HEK293 (cell line): ENCODE results near the gene NUP43.

Experiments
- CTCF ChIA-PET: fragments of 350-600 bp; formaldehyde crosslinking; extraction: SDS; loops from one replicate; lab custom pipeline; 2021; ENCODE audit warnings: antibody characterized with exemption; lab: Yijun Ruan, JAX
- POLR2A ChIA-PET: fragments of 300-600 bp; formaldehyde crosslinking; extraction: SDS; loops from one replicate; lab custom pipeline; 2020; ENCODE audit warnings: antibody characterized with exemption, inconsistent platforms; lab: Yijun Ruan, JAX
- H3K27ac ChIP-seq: fragments of 200-500 bp; sonication (Bioruptor generic); 2 replicates; pipeline ENCODE4 v1.5.1; 2014; ENCODE audit warnings: low read depth, low read length, control low read depth, inconsistent platforms; ENCODE audit errors: extremely low read depth
- H3K36me3 ChIP-seq, 2 experiments: fragments of 200-500 bp in 1 of 2; sonication (Bioruptor generic) in 1 of 2; 1 replicate in 1 of 2; 2 replicates in 1 of 2; pipeline ENCODE4 v1.5.1; 2014 to 2017; ENCODE audit warnings: inconsistent platforms in 2 of 2, low read length in 2 of 2; ENCODE audit not compliant: control insufficient read depth in 2 of 2, insufficient read depth in 1 of 2
- H3K4me1 ChIP-seq: fragments of 200-500 bp; sonication (Bioruptor generic); 2 replicates; pipeline ENCODE4 v1.5.1; 2014; ENCODE audit warnings: mild to moderate bottlenecking, low read length, inconsistent platforms; ENCODE audit not compliant: control insufficient read depth, insufficient read depth
- H3K4me3 ChIP-seq: 2 replicates; pipeline ENCODE4 v1.5.1; 2011; ENCODE audit warnings: low read depth, mild to moderate bottlenecking, control low read depth, low read length, moderate library complexity
- H3K9me3 ChIP-seq: fragments of 200-500 bp; sonication (Bioruptor generic); 2 replicates; pipeline ENCODE4 v1.5.1; 2014; ENCODE audit warnings: low read depth, low read length, inconsistent platforms; ENCODE audit not compliant: control insufficient read depth, insufficient read depth
- GFI1B ChIP-seq: fragments of 450-650 bp; formaldehyde crosslinking; IDR thresholded peaks from 2 replicates; pipeline ENCODE4 v1.5.1; 2016; ENCODE audit warnings: missing biosample characterization, missing genetic modification characterization
- GLIS2 ChIP-seq: fragments of 450-650 bp; formaldehyde crosslinking; IDR thresholded peaks from 2 replicates; pipeline ENCODE4 v1.5.1; 2016; ENCODE audit warnings: missing biosample characterization, missing genetic modification characterization
- HOXD13 ChIP-seq: sonication (generic); formaldehyde crosslinking; IDR thresholded peaks from 2 replicates; pipeline ENCODE4 v1.8.0; 2022; ENCODE audit warnings: missing genetic modification reagents, borderline replicate concordance
- KLF9 ChIP-seq: fragments of 450-650 bp; formaldehyde crosslinking; IDR thresholded peaks from 2 replicates; pipeline ENCODE4 v1.5.1; 2016; ENCODE audit warnings: missing biosample characterization, missing genetic modification characterization, low read depth
- PRDM6 ChIP-seq: fragments of 450-650 bp; formaldehyde crosslinking; IDR thresholded peaks from 2 replicates; pipeline ENCODE4 v1.5.1; 2017; ENCODE audit warnings: missing biosample characterization, missing genetic modification characterization
- SCRT2 ChIP-seq: fragments of 450-650 bp; formaldehyde crosslinking; IDR thresholded peaks from 2 replicates; pipeline ENCODE4 v1.5.1; 2016; ENCODE audit warnings: missing biosample characterization, missing genetic modification characterization
- ZBTB17 ChIP-seq: fragments of 450-650 bp; formaldehyde crosslinking; IDR thresholded peaks from 2 replicates; pipeline ENCODE4 v1.5.1; 2016; ENCODE audit warnings: missing biosample characterization, missing genetic modification characterization
- ZEB2 ChIP-seq: fragments of 450-650 bp; formaldehyde crosslinking; IDR thresholded peaks from 2 replicates; pipeline ENCODE4 v1.5.1; 2016; ENCODE audit warnings: missing biosample characterization, missing genetic modification characterization
- ZFP3 ChIP-seq: fragments of 450-650 bp; formaldehyde crosslinking; IDR thresholded peaks from 2 replicates; pipeline ENCODE4 v1.5.1; 2016; ENCODE audit warnings: low read depth, missing biosample characterization, missing genetic modification characterization
- ZFP69B ChIP-seq: fragments of 450-650 bp; formaldehyde crosslinking; IDR thresholded peaks from 2 replicates; pipeline ENCODE4 v1.5.1; 2016; ENCODE audit warnings: missing biosample characterization, missing genetic modification characterization
- ZNF112 ChIP-seq: fragments of 450-650 bp; formaldehyde crosslinking; IDR thresholded peaks from 2 replicates; pipeline ENCODE4 v1.5.0; 2017; ENCODE audit warnings: missing biosample characterization, missing genetic modification characterization
- ZNF169 ChIP-seq: fragments of 450-650 bp; formaldehyde crosslinking; IDR thresholded peaks from 2 replicates; pipeline ENCODE4 v1.5.1; 2016; ENCODE audit warnings: missing biosample characterization, missing genetic modification characterization
- ZNF174 ChIP-seq: fragments of 450-650 bp; formaldehyde crosslinking; IDR thresholded peaks from 2 replicates; pipeline ENCODE4 v1.5.0; 2017; ENCODE audit warnings: missing biosample characterization, mild to moderate bottlenecking, missing genetic modification characterization
- ZNF2 ChIP-seq: fragments of 450-650 bp; formaldehyde crosslinking; IDR thresholded peaks from 2 replicates; pipeline ENCODE4 v1.5.1; 2016; ENCODE audit warnings: missing biosample characterization, missing genetic modification characterization
- ZNF23 ChIP-seq: fragments of 450-650 bp; formaldehyde crosslinking; IDR thresholded peaks from 2 replicates; pipeline ENCODE4 v1.5.1; 2016; ENCODE audit warnings: missing biosample characterization, missing genetic modification characterization, borderline replicate concordance
- ZNF292 ChIP-seq: fragments of 450-650 bp; formaldehyde crosslinking; IDR thresholded peaks from 2 replicates; pipeline ENCODE4 v1.5.1; 2016; ENCODE audit warnings: low read depth, missing biosample characterization, missing genetic modification characterization, borderline replicate concordance
- ZNF426 ChIP-seq: fragments of 450-650 bp; formaldehyde crosslinking; IDR thresholded peaks from 2 replicates; pipeline ENCODE4 v1.5.1; 2017; ENCODE audit warnings: missing biosample characterization, missing genetic modification characterization, mild to moderate bottlenecking, inconsistent platforms, moderate library complexity
- ZNF433 ChIP-seq: fragments of 450-650 bp; formaldehyde crosslinking; IDR thresholded peaks from 2 replicates; pipeline ENCODE4 v1.5.1; 2016; ENCODE audit warnings: missing biosample characterization, missing genetic modification characterization, low read depth
- ZNF514 ChIP-seq: fragments of 450-650 bp; formaldehyde crosslinking; IDR thresholded peaks from 2 replicates; pipeline ENCODE4 v1.5.1; 2016; ENCODE audit warnings: missing biosample characterization, missing genetic modification characterization
- ZNF529 ChIP-seq: fragments of 450-650 bp; formaldehyde crosslinking; IDR thresholded peaks from 2 replicates; pipeline ENCODE4 v1.5.1; 2017; ENCODE audit warnings: missing genetic modification characterization, missing biosample characterization; ENCODE audit not compliant: insufficient replicate concordance
- ZNF600 ChIP-seq: fragments of 450-650 bp; formaldehyde crosslinking; IDR thresholded peaks from 2 replicates; pipeline ENCODE4 v1.5.1; 2016; ENCODE audit warnings: missing biosample characterization, missing genetic modification characterization
- ZNF610 ChIP-seq: fragments of 450-650 bp; formaldehyde crosslinking; IDR thresholded peaks from 2 replicates; pipeline ENCODE4 v1.5.1; 2016; ENCODE audit warnings: missing biosample characterization, missing genetic modification characterization, borderline replicate concordance
- ZNF654 ChIP-seq: fragments of 450-650 bp; formaldehyde crosslinking; IDR thresholded peaks from 2 replicates; pipeline ENCODE4 v1.5.1; 2016; ENCODE audit warnings: low read depth, missing biosample characterization, missing genetic modification characterization
- ZNF777 ChIP-seq: fragments of 450-650 bp; formaldehyde crosslinking; IDR thresholded peaks from 2 replicates; pipeline ENCODE4 v1.5.1; 2017; ENCODE audit warnings: missing biosample characterization, missing genetic modification characterization, borderline replicate concordance
- ZNF791 ChIP-seq: fragments of 450-650 bp; formaldehyde crosslinking; IDR thresholded peaks from 2 replicates; pipeline ENCODE4 v1.5.1; 2016; ENCODE audit warnings: missing biosample characterization, missing genetic modification characterization
- ZNF837 ChIP-seq: fragments of 450-650 bp; formaldehyde crosslinking; IDR thresholded peaks from 2 replicates; pipeline ENCODE4 v1.5.1; 2016; ENCODE audit warnings: missing biosample characterization, missing genetic modification characterization
- ZSCAN16 ChIP-seq: fragments of 450-650 bp; formaldehyde crosslinking; IDR thresholded peaks from 2 replicates; pipeline ENCODE4 v1.5.1; 2016; ENCODE audit warnings: missing biosample characterization, missing genetic modification characterization
- TF ChIP-seq, protein P1 (sequence below): fragments of 450-650 bp; formaldehyde crosslinking; IDR thresholded peaks from 2 replicates; pipeline ENCODE4 v1.5.1; 2016; ENCODE audit warnings: missing biosample characterization, missing genetic modification characterization
- TF ChIP-seq, protein P2 (sequence below): sonication (generic); formaldehyde crosslinking; IDR thresholded peaks from 2 replicates; pipeline ENCODE4 v1.8.1; 2022; ENCODE audit warnings: mild to moderate bottlenecking, moderate library complexity, missing genetic modification reagents
- TF ChIP-seq, protein P3 (sequence below): fragments of 450-650 bp; formaldehyde crosslinking; IDR thresholded peaks from 2 replicates; pipeline ENCODE4 v1.5.1; 2016; ENCODE audit warnings: missing biosample characterization, missing genetic modification characterization

Gene NUP43

DNA sequence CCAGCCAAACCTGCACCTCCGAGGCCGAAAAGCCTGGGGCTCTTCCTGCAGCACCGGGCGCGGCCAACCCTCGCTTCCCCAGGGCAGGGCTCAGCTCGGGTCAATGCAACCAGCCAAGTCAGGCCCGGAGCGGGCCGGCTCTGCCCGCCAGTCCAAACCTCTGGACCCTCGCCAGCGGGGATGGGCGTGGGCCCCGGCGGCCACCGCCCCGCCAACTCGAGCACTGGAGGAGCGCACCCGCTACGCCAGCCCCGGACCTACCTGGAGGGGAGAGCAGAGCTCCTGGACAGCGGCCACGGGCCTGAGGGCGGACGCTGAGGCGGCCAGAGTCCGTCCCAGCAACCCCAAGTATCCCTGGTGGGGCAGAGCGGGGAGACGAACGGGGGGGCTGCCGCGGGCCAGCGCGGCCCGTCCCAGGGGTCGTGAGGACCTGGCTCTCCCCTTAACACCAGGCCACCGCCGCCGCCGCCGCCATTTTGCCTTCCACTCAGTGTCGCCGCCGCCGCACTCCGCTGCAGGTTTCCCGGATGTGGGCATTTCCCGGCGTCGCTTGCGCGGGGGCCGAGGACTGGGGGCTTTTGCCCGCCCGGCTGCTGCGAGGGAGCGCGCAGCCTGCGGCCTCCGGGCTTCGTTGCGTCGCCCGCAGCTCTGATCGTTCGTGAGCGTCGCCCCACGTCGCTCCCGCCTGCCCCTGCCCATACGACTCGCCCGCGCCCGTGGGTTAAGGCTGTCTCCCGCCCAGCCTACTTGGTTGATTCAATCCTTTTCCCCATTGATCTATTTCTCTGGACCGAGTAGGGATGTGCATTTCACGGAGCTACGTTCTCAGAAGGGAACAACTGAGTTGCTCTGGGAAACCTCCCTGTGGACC lies 28.5 kb downstream of the NUP43 start, which contains the start of gene LATS1:
LATS1 (minus strand) TSS at position 514 of the 871 bp plus-strand sequence. CDS start 15,975 bp downstream, outside the sequence.
- POLR2A ChIA-PET: interaction anchor here (0.5 to 2.8 kb wide), 24 partner anchors 8 to 1148 kb away, joined by 3 to 35 read pairs (median 4); partner anchors contain the start of genes GINM1, KATNA1, LRP11 and MTHFD1L
- peak within 1 kb of the TSS; percentile 92 for H3K27ac ChIP-seq
- H3K9me3 ChIP-seq: no peaks in the 10 kb centered on the region
- peaks cover 7 to 13% of the 10 kb centered on the region in 2 experiments; a peak in 2 of 3 replicates for H3K36me3 ChIP-seq
- H3K4me3 ChIP-seq: peak within 1 kb of the TSS; percentile 98
- H3K4me1 ChIP-seq: no peaks in the 10 kb centered on the region
- CTCF ChIA-PET: interaction anchor here (0.7 to 1.5 kb wide), 5 partner anchors 19 to 153 kb away, joined by 4 to 7 read pairs (median 4); partner anchors contain the start of gene NUP43
- no peak for TF ChIP-seq PRDM6
- TF ChIP-seq SCRT2: 0 out of 2 replicates have a peak, but pooled peaks have one; percentile 14
- no peak for TF ChIP-seq GFI1B
- peak; percentile 81 for TF ChIP-seq ZNF2 (tag by site-specific recombination)
- no peak for TF ChIP-seq ZNF654 (tag by site-specific recombination)
- TF ChIP-seq ZNF791: no peak
- TF ChIP-seq ZNF777 (tag by site-specific recombination): no peak
- TF ChIP-seq ZNF174 (tag by site-specific recombination): no peak
- TF ChIP-seq ZNF514 (tag by site-specific recombination): no peak
- TF ChIP-seq ZNF426 (tag by site-specific recombination): no peak
- no peak for TF ChIP-seq ZFP3 (tag by site-specific recombination)
- TF ChIP-seq ZNF112 (tag by site-specific recombination): no peak
- peak; percentile 50; the same call in 1 of the 2 replicates for TF ChIP-seq GLIS2 (tag by site-specific recombination)
- TF ChIP-seq ZNF600 (tag by site-specific recombination): peak; percentile 87
- TF ChIP-seq ZNF837 (tag by site-specific recombination): no peak
- peak; percentile 62; the same call in 1 of the 2 replicates for TF ChIP-seq HOXD13 (CRISPR knock-in tag)
- TF ChIP-seq ZNF23 (tag by site-specific recombination): no peak
- TF ChIP-seq ZNF610 (tag by site-specific recombination): peak; percentile 43
- no peak for TF ChIP-seq ZNF529
- TF ChIP-seq ZEB2 (tag by site-specific recombination): peak; percentile 89
- no peak for TF ChIP-seq ZNF169 (tag by site-specific recombination)
- TF ChIP-seq, protein P1, sequence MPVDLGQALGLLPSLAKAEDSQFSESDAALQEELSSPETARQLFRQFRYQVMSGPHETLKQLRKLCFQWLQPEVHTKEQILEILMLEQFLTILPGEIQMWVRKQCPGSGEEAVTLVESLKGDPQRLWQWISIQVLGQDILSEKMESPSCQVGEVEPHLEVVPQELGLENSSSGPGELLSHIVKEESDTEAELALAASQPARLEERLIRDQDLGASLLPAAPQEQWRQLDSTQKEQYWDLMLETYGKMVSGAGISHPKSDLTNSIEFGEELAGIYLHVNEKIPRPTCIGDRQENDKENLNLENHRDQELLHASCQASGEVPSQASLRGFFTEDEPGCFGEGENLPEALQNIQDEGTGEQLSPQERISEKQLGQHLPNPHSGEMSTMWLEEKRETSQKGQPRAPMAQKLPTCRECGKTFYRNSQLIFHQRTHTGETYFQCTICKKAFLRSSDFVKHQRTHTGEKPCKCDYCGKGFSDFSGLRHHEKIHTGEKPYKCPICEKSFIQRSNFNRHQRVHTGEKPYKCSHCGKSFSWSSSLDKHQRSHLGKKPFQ (tag by site-specific recombination): 0 out of 2 replicates have a peak, but pooled peaks have one; percentile 21
- TF ChIP-seq ZNF292 (tag by site-specific recombination): no peak
- TF ChIP-seq ZNF433 (tag by site-specific recombination): no peak
- peak; percentile 51; the same call in 1 of the 2 replicates for TF ChIP-seq ZFP69B (tag by site-specific recombination)
- TF ChIP-seq ZBTB17: peak; percentile 97
- no peak for TF ChIP-seq ZSCAN16 (tag by site-specific recombination)
- TF ChIP-seq KLF9 (tag by site-specific recombination): peak; percentile 94
- TF ChIP-seq, protein P2, sequence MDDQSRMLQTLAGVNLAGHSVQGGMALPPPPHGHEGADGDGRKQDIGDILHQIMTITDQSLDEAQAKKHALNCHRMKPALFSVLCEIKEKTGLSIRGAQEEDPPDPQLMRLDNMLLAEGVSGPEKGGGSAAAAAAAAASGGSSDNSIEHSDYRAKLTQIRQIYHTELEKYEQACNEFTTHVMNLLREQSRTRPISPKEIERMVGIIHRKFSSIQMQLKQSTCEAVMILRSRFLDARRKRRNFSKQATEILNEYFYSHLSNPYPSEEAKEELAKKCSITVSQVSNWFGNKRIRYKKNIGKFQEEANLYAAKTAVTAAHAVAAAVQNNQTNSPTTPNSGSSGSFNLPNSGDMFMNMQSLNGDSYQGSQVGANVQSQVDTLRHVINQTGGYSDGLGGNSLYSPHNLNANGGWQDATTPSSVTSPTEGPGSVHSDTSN (CRISPR knock-in tag): peak; percentile 91
- TF ChIP-seq, protein P3, sequence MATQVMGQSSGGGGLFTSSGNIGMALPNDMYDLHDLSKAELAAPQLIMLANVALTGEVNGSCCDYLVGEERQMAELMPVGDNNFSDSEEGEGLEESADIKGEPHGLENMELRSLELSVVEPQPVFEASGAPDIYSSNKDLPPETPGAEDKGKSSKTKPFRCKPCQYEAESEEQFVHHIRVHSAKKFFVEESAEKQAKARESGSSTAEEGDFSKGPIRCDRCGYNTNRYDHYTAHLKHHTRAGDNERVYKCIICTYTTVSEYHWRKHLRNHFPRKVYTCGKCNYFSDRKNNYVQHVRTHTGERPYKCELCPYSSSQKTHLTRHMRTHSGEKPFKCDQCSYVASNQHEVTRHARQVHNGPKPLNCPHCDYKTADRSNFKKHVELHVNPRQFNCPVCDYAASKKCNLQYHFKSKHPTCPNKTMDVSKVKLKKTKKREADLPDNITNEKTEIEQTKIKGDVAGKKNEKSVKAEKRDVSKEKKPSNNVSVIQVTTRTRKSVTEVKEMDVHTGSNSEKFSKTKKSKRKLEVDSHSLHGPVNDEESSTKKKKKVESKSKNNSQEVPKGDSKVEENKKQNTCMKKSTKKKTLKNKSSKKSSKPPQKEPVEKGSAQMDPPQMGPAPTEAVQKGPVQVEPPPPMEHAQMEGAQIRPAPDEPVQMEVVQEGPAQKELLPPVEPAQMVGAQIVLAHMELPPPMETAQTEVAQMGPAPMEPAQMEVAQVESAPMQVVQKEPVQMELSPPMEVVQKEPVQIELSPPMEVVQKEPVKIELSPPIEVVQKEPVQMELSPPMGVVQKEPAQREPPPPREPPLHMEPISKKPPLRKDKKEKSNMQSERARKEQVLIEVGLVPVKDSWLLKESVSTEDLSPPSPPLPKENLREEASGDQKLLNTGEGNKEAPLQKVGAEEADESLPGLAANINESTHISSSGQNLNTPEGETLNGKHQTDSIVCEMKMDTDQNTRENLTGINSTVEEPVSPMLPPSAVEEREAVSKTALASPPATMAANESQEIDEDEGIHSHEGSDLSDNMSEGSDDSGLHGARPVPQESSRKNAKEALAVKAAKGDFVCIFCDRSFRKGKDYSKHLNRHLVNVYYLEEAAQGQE (tag by site-specific recombination): peak; percentile 96
